Renal cortex interstitium (tissue), 11 donors: ENCODE data around the gene RBMS3. TPM values are rescaled to one million over a fixed set of nuclear protein-coding genes. Genes with fewer than 3 reads are reported as not detected.

Source experiments
- DNase-seq, 11 donors: peaks; one replicate each; pipeline ENCODE4 v3.0.0-alpha.2; 2013; ENCODE audit warnings: low read depth in 9 of 11, low spot score in 4 of 11; ENCODE audit errors: extremely low read depth in 1 of 11
- polyA plus RNA-seq, 3 donors: library from polyadenylated mRNA; unstranded; fragments of 120-200 nt; gene quantifications; one replicate each; pipeline ENCODE4 v1.2.1, GENCODE V29; 2013; ENCODE audit not compliant: insufficient read length in 3 of 3

RBMS3 gene
- polyA plus RNA-seq, 3 donors = 13.6 to 15.7 (median 14.4) TPM

- no peak for DNase-seq
Measured at GRCh38 chr3:29565236-29565635, 284.4 kb downstream of the RBMS3 start.

GRCh38 chr3:29567501-29567900, 286.6 kb downstream of the RBMS3 start:
- DNase-seq = no peak

GRCh38 chr3:29568355-29568754, 287.5 kb downstream of the RBMS3 start:
- no peak for DNase-seq

- no peak for DNase-seq
Measured at GRCh38 chr3:29576181-29576580, 295.3 kb downstream of the RBMS3 start.

- no peak for DNase-seq
Measured at GRCh38 chr3:29576675-29577074, 295.8 kb downstream of the RBMS3 start.

- DNase-seq = no peak
Measured at GRCh38 chr3:29577250-29577649, 296.4 kb downstream of the RBMS3 start.

GRCh38 chr3:29581311-29581710, 300.4 kb downstream of the RBMS3 start:
- DNase-seq = no peak

- no peak for DNase-seq
Measured at GRCh38 chr3:29582273-29582672, 301.4 kb downstream of the RBMS3 start.

- DNase-seq = no peak
Measured at GRCh38 chr3:29583861-29584260, 303.0 kb downstream of the RBMS3 start.

- DNase-seq = no peak
Measured at GRCh38 chr3:29585368-29585767, 304.5 kb downstream of the RBMS3 start.

GRCh38 chr3:29587340-29587739, 306.5 kb downstream of the RBMS3 start:
- no peak for DNase-seq

GRCh38 chr3:29590012-29590411, 309.1 kb downstream of the RBMS3 start:
- no peak for DNase-seq

- DNase-seq = no peak
Measured at GRCh38 chr3:29590461-29590860, 309.6 kb downstream of the RBMS3 start.

- DNase-seq = no peak
Measured at GRCh38 chr3:29591579-29591978, 310.7 kb downstream of the RBMS3 start.

GRCh38 chr3:29593802-29594201, 312.9 kb downstream of the RBMS3 start:
- DNase-seq = no peak

- no peak for DNase-seq
Measured at GRCh38 chr3:29594261-29594660, 313.4 kb downstream of the RBMS3 start.

- DNase-seq = no peak
Measured at GRCh38 chr3:29597376-29598008, 316.6 kb downstream of the RBMS3 start.

- no peak for DNase-seq
Measured at GRCh38 chr3:29601861-29602585, 321.2 kb downstream of the RBMS3 start.

- no peak for DNase-seq
Measured at GRCh38 chr3:29605845-29606244, 325.0 kb downstream of the RBMS3 start.

- no peak for DNase-seq
Measured at GRCh38 chr3:29606416-29606815, 325.5 kb downstream of the RBMS3 start.
